NOMO-1 treated with dmso at 0.1 percent for 144 hours (cell line): ENCODE data around the gene CLDN25.

Source experiments
- DNase-seq: peaks from one replicate; lab custom pipeline; 2025; ENCODE audit not compliant: unreplicated experiment; lab: John Stamatoyannopoulos, UW

CLDN25 gene

GRCh38 chr11:113806406-113806805 lies 26.8 kb downstream of the CLDN25 start:
- no peak for DNase-seq

DNA sequence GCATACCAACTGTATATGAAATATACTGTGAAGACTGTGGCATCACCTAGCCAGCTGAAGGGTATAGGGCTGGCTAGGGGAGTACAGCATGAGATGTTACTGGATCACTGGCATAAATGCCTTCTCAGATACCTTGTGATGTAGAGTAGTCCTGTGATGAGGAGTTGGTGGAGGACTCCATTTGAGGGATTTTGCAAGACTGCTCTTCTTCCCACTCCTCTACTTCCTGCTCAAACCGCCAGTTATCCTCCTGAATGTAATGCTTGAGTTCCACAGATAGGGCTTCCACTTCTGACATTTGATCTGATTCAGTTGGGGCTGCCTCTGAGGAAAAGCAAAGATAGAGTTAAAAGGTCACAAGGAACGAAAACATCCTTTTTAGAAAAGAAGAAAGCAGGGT lies 29.3 kb downstream of the CLDN25 start:
- no peak for DNase-seq

DNA sequence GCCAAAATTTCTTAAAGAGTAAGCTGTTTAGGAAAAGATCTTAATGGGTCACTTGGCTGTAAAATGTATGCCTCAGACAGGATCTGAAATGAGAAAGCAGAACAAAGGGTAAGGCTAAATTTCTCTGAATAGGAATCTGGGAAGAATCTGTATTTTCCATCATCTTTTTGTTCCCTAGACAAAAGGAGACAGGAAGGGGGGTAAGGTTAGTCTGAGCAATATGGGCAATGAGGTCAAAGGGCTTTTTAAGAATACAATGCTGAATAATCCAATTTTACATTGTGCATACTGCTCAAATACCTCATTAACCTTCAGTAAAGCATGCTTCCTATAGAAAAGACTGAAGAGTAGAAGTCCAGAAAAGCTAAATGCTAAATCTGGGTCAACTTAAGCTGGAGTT lies 34.6 kb downstream of the CLDN25 start:
- no peak for DNase-seq

DNA sequence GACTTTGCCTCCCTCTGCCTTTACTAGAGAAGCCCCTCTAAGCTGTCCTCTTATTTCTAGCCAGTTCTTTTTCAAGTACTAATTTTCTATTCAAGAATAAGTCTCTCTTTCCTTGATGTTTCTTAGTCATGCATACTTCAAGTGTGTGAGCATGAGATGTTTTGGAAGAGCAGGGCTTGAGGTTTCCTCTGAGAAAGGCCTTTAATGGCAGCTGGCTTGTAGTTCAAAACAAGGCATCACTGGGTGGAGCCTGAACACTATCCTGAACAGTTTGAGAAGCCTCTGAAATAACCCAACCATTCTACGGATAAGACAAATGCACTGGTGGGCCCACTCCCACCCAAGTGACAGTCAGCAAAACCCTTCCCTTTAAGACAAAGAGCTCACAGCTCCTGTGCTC lies 37.6 kb downstream of the CLDN25 start:
- DNase-seq, result no peak

GRCh38 chr11:113817626-113818025 lies 38.0 kb downstream of the CLDN25 start:
- no peak for DNase-seq

DNA sequence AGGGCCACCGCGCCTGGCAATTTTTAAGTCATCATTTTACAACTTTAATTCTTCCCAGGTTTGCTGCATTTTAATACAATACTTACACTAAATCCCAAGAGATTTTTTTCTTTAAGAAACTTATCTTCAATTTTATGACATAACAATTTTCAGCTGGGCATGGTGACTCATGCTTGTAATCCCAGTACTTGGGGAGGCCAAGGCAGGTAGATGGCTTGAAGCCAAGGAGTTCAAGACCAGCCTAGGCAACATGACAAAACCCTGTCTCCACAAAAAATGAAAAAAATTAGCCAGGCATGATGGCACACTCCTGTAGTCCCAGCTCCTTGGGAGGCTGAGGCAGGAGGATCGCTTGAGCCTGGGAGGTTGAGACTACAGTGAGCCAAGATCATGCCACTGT lies 38.8 kb downstream of the CLDN25 start:
- DNase-seq, result no peak

DNA sequence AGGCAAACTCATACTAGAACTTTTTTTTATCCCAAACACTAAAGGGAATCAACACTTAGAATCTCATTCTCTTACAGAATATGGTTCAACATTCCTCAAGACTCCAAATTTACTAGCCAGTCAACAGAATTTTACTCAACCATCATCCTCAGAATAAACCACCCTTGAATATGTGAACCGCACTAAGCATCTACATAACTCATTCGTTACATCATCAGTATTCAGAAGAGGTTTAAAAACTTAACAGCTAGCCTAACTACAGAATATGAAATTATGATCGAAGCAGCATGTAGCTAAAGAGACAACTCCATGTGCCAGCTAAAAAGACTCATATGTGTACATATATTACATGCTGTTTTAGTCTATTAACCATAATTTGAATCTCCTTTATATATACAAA lies 47.9 kb downstream of the CLDN25 start:
- DNase-seq, result no peak

GRCh38 chr11:113828191-113828590 lies 48.6 kb downstream of the CLDN25 start:
- DNase-seq, result no peak

- no peak for DNase-seq
These were observed 50.2 kb downstream of the CLDN25 start for GRCh38 chr11:113829751-113830150.
